HG02884 (cell line): Measurements from ENCODE around the gene GALNT9.
"Not testable (repeated sequence)": the region's sequence is repeated elsewhere in the genome, so short reads cannot be mapped to it uniquely, and the experiment has no call there.

ENCODE experiments used
- ATAC-seq: cut with Tn5 transposase; IDR thresholded peaks from one replicate; pipeline ENCODE4 v1.9.1; 2021; ENCODE audit warnings: mild to moderate bottlenecking, moderate library complexity; ENCODE audit not compliant: unreplicated experiment

The GALNT9 gene

GRCh38 chr12:132267873-132268272 lies 61.5 kb downstream of the GALNT9 start:
- ATAC-seq = no peak

GRCh38 chr12:132266802-132267201 lies 62.6 kb downstream of the GALNT9 start:
- ATAC-seq = no peak

GRCh38 chr12:132266370-132266769 lies 63.0 kb downstream of the GALNT9 start:
- ATAC-seq = no peak

GRCh38 chr12:132265822-132266221 lies 63.6 kb downstream of the GALNT9 start:
- not testable (repeated sequence) for ATAC-seq

- ATAC-seq = no peak
These were observed 64.2 kb downstream of the GALNT9 start for GRCh38 chr12:132265056-132265800.

GRCh38 chr12:132264086-132265010 lies 65.0 kb downstream of the GALNT9 start:
- no peak for ATAC-seq

- no peak for ATAC-seq
These were observed 65.8 kb downstream of the GALNT9 start for GRCh38 chr12:132263451-132264049.

- no peak for ATAC-seq
These were observed 66.4 kb downstream of the GALNT9 start for GRCh38 chr12:132263061-132263360.

GRCh38 chr12:132262256-132263060 lies 66.9 kb downstream of the GALNT9 start:
- no peak for ATAC-seq

GRCh38 chr12:132261328-132262138 lies 67.9 kb downstream of the GALNT9 start:
- ATAC-seq = no peak

GRCh38 chr12:132260721-132261120 lies 68.7 kb downstream of the GALNT9 start:
- no peak for ATAC-seq

- ATAC-seq = no peak
These were observed 69.3 kb downstream of the GALNT9 start for GRCh38 chr12:132259872-132260695.

- no peak for ATAC-seq
These were observed 70.0 kb downstream of the GALNT9 start for GRCh38 chr12:132259364-132259871.

- no peak for ATAC-seq
These were observed 70.8 kb downstream of the GALNT9 start for GRCh38 chr12:132258543-132258942.

- no peak for ATAC-seq
These were observed 71.4 kb downstream of the GALNT9 start for GRCh38 chr12:132257955-132258490.

GRCh38 chr12:132257206-132257954 lies 72.0 kb downstream of the GALNT9 start:
- ATAC-seq = no peak

GRCh38 chr12:132256646-132257045 lies 72.7 kb downstream of the GALNT9 start:
- no peak for ATAC-seq

- no peak for ATAC-seq
These were observed 73.7 kb downstream of the GALNT9 start for GRCh38 chr12:132255642-132256041.
